Measurements from ENCODE around the gene MEIS1. TPM values are rescaled to one million over a fixed set of nuclear protein-coding genes. Genes with fewer than 3 reads are reported as not detected.

Gene MEIS1
- total RNA-seq, 3 donors from 2014 or later, result 23.2 to 196 (median 33.4) TPM

- TF ChIP-seq, protein P1, sequence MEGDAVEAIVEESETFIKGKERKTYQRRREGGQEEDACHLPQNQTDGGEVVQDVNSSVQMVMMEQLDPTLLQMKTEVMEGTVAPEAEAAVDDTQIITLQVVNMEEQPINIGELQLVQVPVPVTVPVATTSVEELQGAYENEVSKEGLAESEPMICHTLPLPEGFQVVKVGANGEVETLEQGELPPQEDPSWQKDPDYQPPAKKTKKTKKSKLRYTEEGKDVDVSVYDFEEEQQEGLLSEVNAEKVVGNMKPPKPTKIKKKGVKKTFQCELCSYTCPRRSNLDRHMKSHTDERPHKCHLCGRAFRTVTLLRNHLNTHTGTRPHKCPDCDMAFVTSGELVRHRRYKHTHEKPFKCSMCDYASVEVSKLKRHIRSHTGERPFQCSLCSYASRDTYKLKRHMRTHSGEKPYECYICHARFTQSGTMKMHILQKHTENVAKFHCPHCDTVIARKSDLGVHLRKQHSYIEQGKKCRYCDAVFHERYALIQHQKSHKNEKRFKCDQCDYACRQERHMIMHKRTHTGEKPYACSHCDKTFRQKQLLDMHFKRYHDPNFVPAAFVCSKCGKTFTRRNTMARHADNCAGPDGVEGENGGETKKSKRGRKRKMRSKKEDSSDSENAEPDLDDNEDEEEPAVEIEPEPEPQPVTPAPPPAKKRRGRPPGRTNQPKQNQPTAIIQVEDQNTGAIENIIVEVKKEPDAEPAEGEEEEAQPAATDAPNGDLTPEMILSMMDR (IDR thresholded peaks at IDR 0.05), result no peak
- Histone ChIP-seq H3K4me1 (ENCODE audit: low read depth) (no peaks in the 10 kb centered on the region), H3K36me3 (ENCODE audit: low read depth) (no peaks in the 10 kb centered on the region), H3K4me3 (no peak overlapping the region), H3K9me3 (no peaks in the 10 kb centered on the region)
- ATAC-seq (no peak), DNase-seq (no peak)
- intact Hi-C loops (cut with DNase I, micrococcal nuclease), result loop anchor here in 1 of 2 donors (5.0 kb wide), 1 partner anchor 251 kb away; no protein-coding TSS in a partner anchor
Measured at GRCh38 chr2:66440708-66441497, 6.0 kb downstream of the MEIS1 start.

DNA sequence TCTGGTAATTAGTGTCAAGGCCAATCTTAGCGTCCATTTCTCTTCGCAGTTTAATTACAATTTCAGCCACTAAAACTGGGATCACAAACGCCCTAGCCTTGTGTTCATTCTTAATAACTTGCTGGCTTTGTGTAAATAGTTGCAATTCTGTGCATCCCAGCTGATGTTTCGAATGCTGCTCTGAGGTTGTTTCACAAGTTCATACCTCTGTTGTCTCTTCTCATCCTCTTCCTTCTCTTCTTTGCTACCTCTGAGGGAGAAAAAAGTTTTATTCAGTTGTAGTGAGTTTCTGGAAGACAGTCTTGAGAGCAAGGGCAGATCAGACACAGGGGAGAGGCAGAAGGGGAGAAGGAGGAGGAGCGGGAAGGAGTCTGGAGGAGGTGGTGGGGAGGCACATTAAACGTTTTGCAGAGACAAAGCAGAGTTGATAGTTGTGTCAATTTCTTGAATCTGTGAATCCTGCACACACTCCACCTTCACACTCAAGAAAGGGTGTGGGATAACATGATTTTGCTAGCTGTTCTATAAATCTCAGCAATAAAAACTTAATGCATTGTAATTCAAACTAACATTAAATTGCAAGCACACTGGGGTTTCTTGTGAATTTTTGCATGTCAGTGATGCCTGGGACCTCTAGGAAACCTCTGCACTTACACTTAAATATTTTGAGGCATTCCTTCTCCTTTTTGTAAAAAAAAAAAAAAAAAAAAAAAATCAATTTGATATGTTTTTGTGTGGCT, 6.8 kb downstream of the MEIS1 start:
- Histone ChIP-seq H3K4me3 (no peak overlapping the region), H3K4me1 (ENCODE audit: low read depth) (no peaks in the 10 kb centered on the region), H3K36me3 (ENCODE audit: low read depth) (no peaks in the 10 kb centered on the region), H3K9me3 (no peaks in the 10 kb centered on the region)
- intact Hi-C loops (cut with DNase I, micrococcal nuclease), result loop anchor here in 1 of 2 donors (5.0 kb wide), 1 partner anchor 251 kb away; no protein-coding TSS in a partner anchor
- TF ChIP-seq, protein P1 (IDR thresholded peaks at IDR 0.05), result no peak
- no peak for DNase-seq
- no peak for ATAC-seq

DNA sequence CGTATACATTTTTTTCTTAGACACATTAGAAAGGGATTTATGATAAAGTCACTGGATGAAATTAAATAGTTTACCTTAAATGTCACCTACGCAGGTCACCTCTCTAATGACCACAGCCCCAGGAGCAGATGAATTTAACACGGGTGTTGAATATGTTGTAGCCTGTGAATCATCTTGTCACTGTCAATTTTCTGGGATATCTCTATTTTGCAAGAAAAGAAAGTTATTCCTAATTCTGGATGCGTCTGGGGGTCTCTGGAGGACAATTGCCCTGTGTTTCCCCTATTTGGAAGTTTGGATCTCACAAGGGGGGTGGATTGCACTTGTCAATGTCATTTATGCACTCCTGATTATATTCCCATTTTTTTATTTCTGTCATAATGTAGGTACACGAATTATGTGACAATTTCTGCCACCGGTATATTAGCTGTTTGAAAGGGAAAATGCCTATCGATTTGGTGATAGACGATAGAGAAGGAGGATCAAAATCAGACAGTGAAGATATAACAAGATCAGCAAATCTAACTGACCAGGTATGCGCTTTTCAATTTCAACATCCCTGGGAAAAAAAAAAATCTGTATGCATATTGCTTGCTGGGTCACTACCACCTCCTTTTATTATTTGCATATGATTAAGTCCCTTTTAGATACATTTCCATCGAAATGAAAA, 7.7 kb downstream of the MEIS1 start:
- DNase-seq (no peak), ATAC-seq (no peak)
- no peaks in the 10 kb centered on the region for H3K9me3 ChIP-seq
- no peak overlapping the region for H3K4me3 ChIP-seq
- H3K4me1 ChIP-seq (ENCODE audit: low read depth), result no peaks in the 10 kb centered on the region
- intact Hi-C loops (cut with DNase I, micrococcal nuclease), result loop anchor here in 1 of 2 donors (5.0 kb wide), 1 partner anchor 250 kb away; no protein-coding TSS in a partner anchor
- no peaks in the 10 kb centered on the region for H3K36me3 ChIP-seq (ENCODE audit: low read depth)
- TF ChIP-seq, protein P1 (IDR thresholded peaks at IDR 0.05), result no peak

- TF ChIP-seq, protein P1 (IDR thresholded peaks at IDR 0.05), result no peak
- DNase-seq (no peak), ATAC-seq (no peak)
- intact Hi-C loops (cut with DNase I, micrococcal nuclease), result loop anchor here in 1 of 2 donors (5.0 kb wide), 1 partner anchor 249 kb away; no protein-coding TSS in a partner anchor
- H3K4me1 ChIP-seq (ENCODE audit: low read depth), result no peaks in the 10 kb centered on the region
- H3K4me3 ChIP-seq, result no peak overlapping the region
- H3K9me3 ChIP-seq, result no peaks in the 10 kb centered on the region
- no peaks in the 10 kb centered on the region for H3K36me3 ChIP-seq (ENCODE audit: low read depth)
Measured at GRCh38 chr2:66443186-66443978, 8.5 kb downstream of the MEIS1 start.
